IMR-90 (cell line): ENCODE results near the gene STIM1. TPM values are rescaled to one million over a fixed set of nuclear protein-coding genes. Genes with fewer than 3 reads are reported as not detected.

Source experiments
- ATAC-seq: fragments of 200-7000 bp; cut with Tn5 transposase; 2 replicates; pipeline ENCODE4 v1.9.1; 2020; ENCODE audit warnings: low read depth, mild to moderate bottlenecking, moderate library complexity
- BruUV-seq: library from RNA; stranded (reverse); fragments of 400-500 nt; replicated peaks from 2 replicates; lab custom pipeline; 2021; lab: Mats Ljungman, UMichigan
- CTCF ChIA-PET: fragments of 300-600 bp; formaldehyde crosslinking; extraction: SDS; loops from one replicate; lab custom pipeline; 2021; ENCODE audit warnings: antibody characterized with exemption; lab: Yijun Ruan, JAX
- POLR2A ChIA-PET: fragments of 300-600 bp; sonication (Branson Sonifier 250); formaldehyde crosslinking; loops from one replicate; lab custom pipeline; 2022; ENCODE audit warnings: antibody characterized with exemption; ENCODE audit not compliant: unreplicated experiment; lab: Charles Lee
- DNase-seq: peaks from one replicate; pipeline ENCODE4 v3.0.0; 2013
- H2AFZ ChIP-seq: replicated peaks from 2 replicates; pipeline ENCODE3; 2013; ENCODE audit warnings: low read length, mild to moderate bottlenecking; ENCODE audit not compliant: poor library complexity
- H2AK5ac ChIP-seq: 2 replicates; pipeline ENCODE4 v1.6.1; 2013; ENCODE audit warnings: low read depth, low read length, inconsistent platforms
- H2AK9ac ChIP-seq: replicated peaks from 2 replicates; pipeline ENCODE3; 2013; ENCODE audit warnings: mild to moderate bottlenecking, low read depth, low read length, moderate library complexity; ENCODE audit not compliant: poor library complexity
- H2BK120ac ChIP-seq: 2 replicates; pipeline ENCODE4 v1.6.1; 2013; ENCODE audit warnings: low read depth, low read length, inconsistent platforms
- H2BK15ac ChIP-seq: 3 replicates; pipeline ENCODE4 v1.6.1; 2013; ENCODE audit warnings: low read depth, low read length, inconsistent platforms
- H2BK20ac ChIP-seq: 2 replicates; pipeline ENCODE4 v1.6.1; 2013; ENCODE audit warnings: low read depth, mild to moderate bottlenecking, inconsistent platforms, low read length, moderate library complexity
- H2BK5ac ChIP-seq: 2 replicates; pipeline ENCODE4 v1.6.1; 2013; ENCODE audit warnings: mild to moderate bottlenecking, low read depth, low read length, inconsistent platforms; ENCODE audit not compliant: poor library complexity, severe bottlenecking
- H3K14ac ChIP-seq: replicated peaks from 2 replicates; pipeline ENCODE4 v1.6.1; 2013; ENCODE audit warnings: low read depth, low read length, inconsistent platforms
- H3K18ac ChIP-seq: 2 replicates; pipeline ENCODE4 v1.6.1; 2013; ENCODE audit warnings: low read depth, low read length, control low read depth
- H3K23ac ChIP-seq: 2 replicates; pipeline ENCODE4 v1.6.1; 2013; ENCODE audit warnings: low read depth, low read length, inconsistent platforms
- H3K27ac ChIP-seq: 2 replicates; pipeline ENCODE4 v1.5.1; 2013; ENCODE audit warnings: mild to moderate bottlenecking, control low read depth, low read length; ENCODE audit not compliant: insufficient read depth
- H3K27me3 ChIP-seq: 2 replicates; pipeline ENCODE4 v1.6.1; 2013; ENCODE audit warnings: low read length; ENCODE audit not compliant: control insufficient read depth, insufficient read depth
- H3K36me3 ChIP-seq: 2 replicates; pipeline ENCODE4 v1.6.1; 2013; ENCODE audit warnings: low read length, mixed read lengths; ENCODE audit not compliant: control insufficient read depth, insufficient read depth
- H3K4ac ChIP-seq: 2 replicates; pipeline ENCODE4 v1.6.1; 2013; ENCODE audit warnings: low read depth, low read length, inconsistent platforms
- H3K4me1 ChIP-seq: 2 replicates; pipeline ENCODE4 v1.6.1; 2013; ENCODE audit warnings: low read length, mixed read lengths; ENCODE audit not compliant: control insufficient read depth, insufficient read depth
- H3K4me2 ChIP-seq: 2 replicates; pipeline ENCODE4 v1.6.1; 2013; ENCODE audit warnings: low read depth, mild to moderate bottlenecking, control low read depth, low read length, moderate library complexity
- H3K4me3 ChIP-seq: 2 replicates; pipeline ENCODE4 v1.5.1; 2013; ENCODE audit warnings: low read depth, mild to moderate bottlenecking, control low read depth, low read length, moderate library complexity; ENCODE audit not compliant: insufficient read depth
- H3K56ac ChIP-seq: 2 replicates; pipeline ENCODE4 v1.6.1; 2013; ENCODE audit warnings: low read length, inconsistent platforms; ENCODE audit not compliant: insufficient read depth; ENCODE audit errors: extremely low read depth
- H3K79me1 ChIP-seq, 2 experiments: 2 replicates each; pipeline ENCODE4 v1.6.1; 2013; ENCODE audit warnings: low read length in 2 of 2, inconsistent platforms in 1 of 2, low read depth in 1 of 2
- H3K9ac ChIP-seq: 2 replicates; pipeline ENCODE4 v1.6.1; 2013; ENCODE audit warnings: low read depth, low read length, control low read depth
- H3K9me1 ChIP-seq: 2 replicates; pipeline ENCODE4 v1.6.1; 2013; ENCODE audit warnings: low read length, inconsistent platforms; ENCODE audit not compliant: insufficient read depth
- H3K9me3 ChIP-seq: 2 replicates; pipeline ENCODE4 v1.6.1; 2013; ENCODE audit warnings: low read length; ENCODE audit not compliant: control insufficient read depth, insufficient read depth
- H4K20me1 ChIP-seq: 2 replicates; pipeline ENCODE4 v1.6.1; 2013; ENCODE audit warnings: low read length, inconsistent platforms; ENCODE audit not compliant: insufficient read depth
- H4K5ac ChIP-seq: 2 replicates; pipeline ENCODE4 v1.6.1; 2013; ENCODE audit warnings: mild to moderate bottlenecking, low read depth, low read length, control low read depth
- H4K8ac ChIP-seq, 2 experiments: 2 replicates each; pipeline ENCODE4 v1.6.1; 2013; ENCODE audit warnings: low read depth in 2 of 2, low read length in 2 of 2, control low read depth in 1 of 2, inconsistent platforms in 1 of 2
- H4K91ac ChIP-seq: 2 replicates; pipeline ENCODE4 v1.6.1; 2013; ENCODE audit warnings: low read depth, low read length, inconsistent platforms; ENCODE audit not compliant: insufficient read depth
- BHLHE40 ChIP-seq: fragments of 150-350 bp; IDR thresholded peaks from 2 replicates; pipeline ENCODE4 v1.6.1; 2016; ENCODE audit warnings: mild to moderate bottlenecking, low read depth, low read length
- CEBPB ChIP-seq: IDR thresholded peaks from 2 replicates; pipeline ENCODE4 v1.6.1; 2012; ENCODE audit warnings: low read depth, low read length, improper control_type of control experiment
- CHD1 ChIP-seq: IDR thresholded peaks from 2 replicates; pipeline ENCODE4 v1.6.1; 2012; ENCODE audit warnings: low read depth, low read length, improper control_type of control experiment
- CTCF ChIP-seq: conservative IDR thresholded peaks from 2 replicates; pipeline ENCODE4 v1.5.1; 2012; ENCODE audit warnings: mild to moderate bottlenecking, low read depth, low read length, improper control_type of control experiment
- ELK1 ChIP-seq: fragments of 150-350 bp; IDR thresholded peaks from 2 replicates; pipeline ENCODE4 v1.6.1; 2016; ENCODE audit warnings: low read depth, mild to moderate bottlenecking, low read length, moderate library complexity, borderline replicate concordance
- FOS ChIP-seq: fragments of 150-350 bp; IDR thresholded peaks from 2 replicates; pipeline ENCODE4 v1.6.1; 2016; ENCODE audit warnings: low read depth, low read length
- MAFK ChIP-seq: IDR thresholded peaks from 2 replicates; pipeline ENCODE4 v1.6.1; 2012; ENCODE audit warnings: low read depth, low read length, improper control_type of control experiment
- MAZ ChIP-seq: IDR thresholded peaks from 2 replicates; pipeline ENCODE4 v1.6.1; 2012; ENCODE audit warnings: low read depth, mild to moderate bottlenecking, low read length, improper control_type of control experiment, moderate library complexity, borderline replicate concordance
- MXI1 ChIP-seq: IDR thresholded peaks from 2 replicates; pipeline ENCODE4 v1.6.1; 2012; ENCODE audit warnings: low read depth, mild to moderate bottlenecking, low read length, moderate library complexity, borderline replicate concordance
- NFE2L2 ChIP-seq: fragments of 150-350 bp; IDR thresholded peaks from 2 replicates; pipeline ENCODE4 v1.6.1; 2016; ENCODE audit warnings: low read depth, mild to moderate bottlenecking, low read length
- POLR2A ChIP-seq: IDR thresholded peaks from 2 replicates; pipeline ENCODE4 v1.6.1; 2012; ENCODE audit warnings: mild to moderate bottlenecking, low read depth, low read length
- RAD21 ChIP-seq: IDR thresholded peaks from 2 replicates; pipeline ENCODE4 v1.6.1; 2012; ENCODE audit warnings: low read length, improper control_type of control experiment
- RCOR1 ChIP-seq: IDR thresholded peaks from 2 replicates; pipeline ENCODE4 v1.6.1; 2012; ENCODE audit warnings: mild to moderate bottlenecking, low read length, improper control_type of control experiment; ENCODE audit not compliant: insufficient replicate concordance
- RFX5 ChIP-seq: IDR thresholded peaks from 2 replicates; pipeline ENCODE4 v1.8.0; 2012; ENCODE audit warnings: low read depth, mild to moderate bottlenecking, low read length, moderate library complexity
- SMC3 ChIP-seq: fragments of 150-350 bp; IDR thresholded peaks from 2 replicates; pipeline ENCODE4 v1.6.1; 2016; ENCODE audit warnings: low read depth, mild to moderate bottlenecking, antibody characterized with exemption, low read length, moderate library complexity
- USF2 ChIP-seq: fragments of 150-350 bp; IDR thresholded peaks from 2 replicates; pipeline ENCODE4 v1.6.1; 2017; ENCODE audit warnings: mild to moderate bottlenecking, antibody characterized with exemption, low read length, low read depth
- dilution Hi-C: fragments of 300-500 bp; cut with HindIII; formaldehyde crosslinking; loops from one replicate; pipeline ENCODE4 v1.14.3; 2018; ENCODE audit warnings: low sequenced_read_pairs; ENCODE audit not compliant: unreplicated experiment
- in situ Hi-C: fragments of 300-500 bp; cut with MboI; formaldehyde crosslinking; loops from 3 replicates; pipeline ENCODE4 v1.14.3; 2019; ENCODE audit warnings: low sequenced_read_pairs, inconsistent platforms, mixed read lengths
- intact Hi-C: fragments of 100-400 bp; cut with micrococcal nuclease; formaldehyde crosslinking; loops from 2 replicates; pipeline ENCODE4 v1.10.0; 2022
- polyA plus RNA-seq, 3 experiments: library from polyadenylated mRNA; depleted of rRNA; stranded (reverse); fragments of >200 nt; gene quantifications; 2 replicates each; pipeline ENCODE4 v1.2.3, GENCODE V29; 2012; ENCODE audit warnings: low replicate concordance in 1 of 3
- total RNA-seq: library from RNA; depleted of rRNA; stranded (reverse); fragments of >200 nt; gene quantifications from 2 replicates; pipeline ENCODE4 v1.2.3, GENCODE V29; 2012

Gene STIM1
- total and polyA plus RNA-seq, 2 of the 4 experiments (the other 2 are of a cell fraction), result 17.9 to 23.0 TPM

GRCh38 chr11:3878258-3878584 lies 22.8 kb downstream of the STIM1 start:
- H2BK20ac ChIP-seq, result no peak overlapping the region
- H3K9ac ChIP-seq, result no peak overlapping the region
- TF ChIP-seq RFX5, result no peak
- TF ChIP-seq POLR2A, result no peak
- no peak for TF ChIP-seq SMC3
- TF ChIP-seq MAZ, result no peak
- no peak for TF ChIP-seq CEBPB
- no peak for TF ChIP-seq MAFK
- TF ChIP-seq CHD1, result no peak
- TF ChIP-seq ELK1, result no peak
- TF ChIP-seq BHLHE40, result no peak
- no peak for TF ChIP-seq MXI1
- TF ChIP-seq CTCF, result no peak
- no peak for TF ChIP-seq RCOR1
- TF ChIP-seq RAD21, result no peak
- no peak for TF ChIP-seq USF2
- no peak for TF ChIP-seq NFE2L2
- TF ChIP-seq FOS, result no peak
- intact Hi-C loops, result no loop called here
- no peaks in the 10 kb centered on the region for H3K36me3 ChIP-seq
- no peak overlapping the region for H3K23ac ChIP-seq
- BruUV-seq, result no TSS peak
- H3K4me1 ChIP-seq, result peaks cover 7% of the 10 kb centered on the region; the same call in 1 of the 2 replicates
- H3K9me3 ChIP-seq, result no peaks in the 10 kb centered on the region
- no peak overlapping the region for H3K56ac ChIP-seq
- no peak overlapping the region for H3K4me3 ChIP-seq
- no peak overlapping the region for H3K4me2 ChIP-seq
- H2BK15ac ChIP-seq, result no peak overlapping the region
- no peak overlapping the region for H3K4ac ChIP-seq
- in situ Hi-C loops, result no loop called here
- ChIA-PET CTCF (no interaction called here), POLR2A (no interaction called here)
- H2AK9ac ChIP-seq, result no peak overlapping the region
- H3K18ac ChIP-seq, result no peak overlapping the region
- DNase-seq (no peak), ATAC-seq (no peak)
- H4K20me1 ChIP-seq, result peaks cover 10% of the 10 kb centered on the region; the same call in 1 of the 2 replicates
- H3K79me1 ChIP-seq, result peaks cover 29 to 33% of the 10 kb centered on the region in 2 experiments
- no peak overlapping the region for H2AK5ac ChIP-seq
- no peak overlapping the region for H2BK5ac ChIP-seq
- H4K8ac ChIP-seq, result no peak overlapping the region
- H3K9me1 ChIP-seq, result peaks cover 3% of the 10 kb centered on the region; the same call in 1 of the 2 replicates
- no peak overlapping the region for H4K91ac ChIP-seq
- H4K5ac ChIP-seq, result no peak overlapping the region
- no peak overlapping the region for H2BK120ac ChIP-seq
- no peak overlapping the region for H3K27ac ChIP-seq
- no peaks in the 10 kb centered on the region for H3K27me3 ChIP-seq
- dilution Hi-C loops, result no loop called here
- no peak overlapping the region for H2AFZ ChIP-seq
- H3K14ac ChIP-seq, result no peak overlapping the region
